H9 (cell line): ENCODE results near the gene PGS1. TPM values are rescaled to one million over a fixed set of nuclear protein-coding genes. Genes with fewer than 3 reads are reported as not detected.

Experiments
- DNase-seq: peaks from one replicate; pipeline ENCODE4 v3.0.0-alpha.2; 2017
- H2AFZ ChIP-seq: one replicate; pipeline ENCODE4 v1.6.1; 2013; ENCODE audit warnings: mild to moderate bottlenecking, low read length, control low read depth, moderate library complexity
- H2AK5ac ChIP-seq: 2 replicates; pipeline ENCODE4 v1.6.1; 2013; ENCODE audit warnings: low read length, control low read depth, mixed read lengths; ENCODE audit not compliant: insufficient read length
- H2BK120ac ChIP-seq: one replicate; pipeline ENCODE4 v1.6.1; 2013; ENCODE audit warnings: low read depth, mild to moderate bottlenecking, low read length, control low read depth, inconsistent platforms; ENCODE audit not compliant: poor library complexity, severe bottlenecking
- H2BK12ac ChIP-seq: 2 replicates; pipeline ENCODE4 v1.6.1; 2013; ENCODE audit warnings: low read length, control low read depth, mixed read lengths, low read depth; ENCODE audit not compliant: insufficient read length
- H2BK15ac ChIP-seq: 2 replicates; pipeline ENCODE4 v1.6.1; 2013; ENCODE audit warnings: low read depth, low read length, control low read depth
- H2BK20ac ChIP-seq: one replicate; pipeline ENCODE4 v1.6.1; 2013; ENCODE audit warnings: low read depth, mild to moderate bottlenecking, low read length, control low read depth, inconsistent platforms; ENCODE audit not compliant: poor library complexity, severe bottlenecking
- H2BK5ac ChIP-seq: 2 replicates; pipeline ENCODE4 v1.6.1; 2013; ENCODE audit warnings: low read length, control low read depth, mixed read lengths; ENCODE audit not compliant: insufficient read length
- H3K14ac ChIP-seq: 2 replicates; pipeline ENCODE4 v1.6.1; 2013; ENCODE audit warnings: low read length, control low read depth; ENCODE audit not compliant: insufficient read depth
- H3K18ac ChIP-seq: 2 replicates; pipeline ENCODE4 v1.6.1; 2013; ENCODE audit warnings: low read depth, mild to moderate bottlenecking, mixed read lengths, low read length, control low read depth; ENCODE audit not compliant: insufficient read length
- H3K23ac ChIP-seq: 2 replicates; pipeline ENCODE4 v1.6.1; 2013; ENCODE audit warnings: low read length, control low read depth, mixed read lengths, low read depth; ENCODE audit not compliant: insufficient read length
- H3K23me2 ChIP-seq: 2 replicates; pipeline ENCODE4 v1.6.1; 2013; ENCODE audit warnings: low read depth, mild to moderate bottlenecking, mixed read lengths, low read length, control low read depth; ENCODE audit not compliant: insufficient read length, poor library complexity, severe bottlenecking
- H3K27ac ChIP-seq: 2 replicates; pipeline ENCODE4 v1.5.1; 2013; ENCODE audit warnings: low read length, control low read depth, mixed read lengths, low read depth; ENCODE audit not compliant: insufficient read length
- H3K27me3 ChIP-seq: 2 replicates; pipeline ENCODE4 v1.6.1; 2013; ENCODE audit warnings: low read length, control low read depth, inconsistent platforms; ENCODE audit not compliant: insufficient read depth
- H3K4ac ChIP-seq: 2 replicates; pipeline ENCODE4 v1.6.1; 2013; ENCODE audit warnings: low read depth, mild to moderate bottlenecking, control low read depth, inconsistent platforms, low read length, moderate library complexity
- H3K4me1 ChIP-seq: 2 replicates; pipeline ENCODE4 v1.6.1; 2013; ENCODE audit warnings: low read length, control low read depth, inconsistent platforms; ENCODE audit not compliant: insufficient read depth
- H3K4me2 ChIP-seq: 2 replicates; pipeline ENCODE4 v1.6.1; 2013; ENCODE audit warnings: low read length, control low read depth, mixed read lengths; ENCODE audit not compliant: insufficient read length, insufficient read depth
- H3K56ac ChIP-seq: 2 replicates; pipeline ENCODE4 v1.6.1; 2013; ENCODE audit warnings: low read depth, mild to moderate bottlenecking, mixed read lengths, low read length, control low read depth; ENCODE audit not compliant: insufficient read length
- H3K79me1 ChIP-seq: 2 replicates; pipeline ENCODE4 v1.6.1; 2013; ENCODE audit warnings: low read depth, mild to moderate bottlenecking, moderate library complexity, low read length, control low read depth, inconsistent platforms; ENCODE audit not compliant: insufficient read depth, poor library complexity, severe bottlenecking
- H3K79me2 ChIP-seq: 2 replicates; pipeline ENCODE4 v1.6.1; 2013; ENCODE audit warnings: low read length, control low read depth, inconsistent platforms; ENCODE audit not compliant: insufficient read depth
- H3K9ac ChIP-seq: 2 replicates; pipeline ENCODE4 v1.6.1; 2013; ENCODE audit warnings: low read length, control low read depth, mixed read lengths; ENCODE audit not compliant: insufficient read length; ENCODE audit errors: extremely low read depth
- H3K9me3 ChIP-seq: one replicate; pipeline ENCODE4 v1.6.1; 2013; ENCODE audit warnings: low read depth, low read length, inconsistent platforms; ENCODE audit not compliant: control insufficient read depth
- H3T11ph ChIP-seq: one replicate; pipeline ENCODE4 v1.6.1; 2013; ENCODE audit warnings: mild to moderate bottlenecking, low read length, control low read depth, inconsistent platforms
- H4K20me1 ChIP-seq: one replicate; pipeline ENCODE4 v1.6.1; 2013; ENCODE audit not compliant: control insufficient read depth, insufficient read length, insufficient read depth
- H4K5ac ChIP-seq: 2 replicates; pipeline ENCODE4 v1.6.1; 2013; ENCODE audit warnings: low read depth, mild to moderate bottlenecking, mixed read lengths, low read length, control low read depth; ENCODE audit not compliant: insufficient read length
- H4K8ac ChIP-seq: replicated peaks from 2 replicates; pipeline ENCODE4 v1.6.1; 2013; ENCODE audit warnings: low read length, control low read depth, mixed read lengths, low read depth; ENCODE audit not compliant: insufficient read length
- H4K91ac ChIP-seq: 2 replicates; pipeline ENCODE4 v1.6.1; 2013; ENCODE audit warnings: low read depth, mild to moderate bottlenecking, moderate library complexity, mixed read lengths, low read length, control low read depth; ENCODE audit not compliant: insufficient read length
- H3K27ac Mint-ChIP-seq, 3 experiments: 2 replicates in 2 of 3; 3 replicates in 1 of 3; pipeline ENCODE4 v1.8.0; 2020 to 2021; ENCODE audit warnings: mixed read lengths in 3 of 3, mild to moderate bottlenecking in 1 of 3, moderate library complexity in 1 of 3
- H3K27me3 Mint-ChIP-seq: 2 replicates; pipeline ENCODE4 v1.8.0; 2021; ENCODE audit warnings: low read depth, mild to moderate bottlenecking, moderate library complexity, mixed read lengths
- H3K36me3 Mint-ChIP-seq, 3 experiments: 2 replicates in 2 of 3; 3 replicates in 1 of 3; pipeline ENCODE4 v1.8.0; 2020 to 2021; ENCODE audit warnings: low read depth in 3 of 3, mixed read lengths in 3 of 3; ENCODE audit not compliant: insufficient read depth in 1 of 3
- H3K4me1 Mint-ChIP-seq, 2 experiments: 2 replicates each; pipeline ENCODE4 v1.8.0; 2020; ENCODE audit warnings: mixed read lengths in 2 of 2
- H3K4me3 Mint-ChIP-seq, 2 experiments: 2 replicates in 1 of 2; 3 replicates in 1 of 2; pipeline ENCODE4 v1.8.0; 2020 to 2021; ENCODE audit warnings: mild to moderate bottlenecking in 2 of 2, mixed read lengths in 2 of 2, moderate library complexity in 1 of 2
- H3K9me3 Mint-ChIP-seq, 2 experiments: 2 replicates in 1 of 2; 3 replicates in 1 of 2; pipeline ENCODE4 v1.8.0; 2020; ENCODE audit warnings: mild to moderate bottlenecking in 2 of 2, mixed read lengths in 2 of 2, moderate library complexity in 1 of 2
- CTCF ChIP-seq: fragments of 200-600 bp; sonication (generic); conservative IDR thresholded peaks from 3 replicates; pipeline ENCODE4 v1.8.0; 2021; ENCODE audit warnings: antibody characterized with exemption, mild to moderate bottlenecking
- WGBS: extraction: QIAGEN DNeasy Blood & Tissue Kit; methylation state at CpG from one replicate; pipeline ENCODE4 v1.1.7; 2013; ENCODE audit warnings: missing lambda C conversion rate, low lambda C conversion rate, mixed read lengths; ENCODE audit not compliant: insufficient read length; ENCODE audit errors: extremely low coverage; 5-methylcytosine and 5-hydroxymethylcytosine counted together
- total RNA-seq: library from RNA; stranded (reverse); gene quantifications from 2 replicates; pipeline ENCODE4 v1.2.1, GENCODE V29; 2021

PGS1 gene
- total RNA-seq, 1 experiment from 2014 or later = 45.7 TPM

GRCh38 chr17:78458736-78459335, 80.4 kb downstream of the PGS1 start:
- Histone ChIP-seq H3K27ac (no peak overlapping the region), H3K9ac (no peak overlapping the region), H3K18ac (no peak overlapping the region), H3K4me2 (no peak overlapping the region), H3K4me1 (no peaks in the 10 kb centered on the region; the same call in 1 of the 2 replicates), H3T11ph (no peak overlapping the region), H4K20me1 (no peaks in the 10 kb centered on the region), H4K91ac (no peak overlapping the region), H2BK15ac (no peak overlapping the region), H3K79me1 (no peaks in the 10 kb centered on the region), H2AK5ac (no peak overlapping the region), H4K8ac (no peak overlapping the region), H3K14ac (no peak overlapping the region), H3K56ac (no peak overlapping the region), H3K23ac (no peak overlapping the region), H3K9me3 (no peaks in the 10 kb centered on the region), H3K79me2 (no peaks in the 10 kb centered on the region), H2BK120ac (no peak overlapping the region), H3K4ac (no peak overlapping the region), H2AFZ (no peak overlapping the region), H3K23me2 (no peaks in the 10 kb centered on the region), H4K5ac (no peak overlapping the region), H2BK12ac (no peak overlapping the region), H2BK5ac (no peak overlapping the region), H2BK20ac (no peak overlapping the region), H3K27me3 (no peaks in the 10 kb centered on the region)
- Mint-ChIP-seq H3K27me3 (no peaks in the 10 kb centered on the region), H3K27ac (no peak overlapping the region), H3K4me1 (peaks cover 0 to 3% of the 10 kb centered on the region in 2 experiments; a peak in 1 of 4 replicates), H3K36me3 (no peaks in the 10 kb centered on the region), H3K9me3 (no peaks in the 10 kb centered on the region; a peak in 1 of 5 replicates), H3K4me3 (no peak overlapping the region)
- DNase-seq = no peak
- no CpG with 5 or more reads among the region's 37 CpGs for WGBS
- no peak for TF ChIP-seq CTCF
